SK-N-DZ (cell line): ENCODE data around the gene TARS3. TPM values are rescaled to one million over a fixed set of nuclear protein-coding genes. Genes with fewer than 3 reads are reported as not detected.
"Not testable (repeated sequence)": the region's sequence is repeated elsewhere in the genome, so short reads cannot be mapped to it uniquely, and the experiment has no call there.

ENCODE experiments used
- DNase-seq: peaks from one replicate; pipeline ENCODE4 v3.0.0-alpha.2; 2015; ENCODE audit warnings: low spot score
- polyA plus RNA-seq, 2 experiments: library from polyadenylated mRNA; depleted of rRNA; stranded (reverse); fragments of >200 nt; gene quantifications; 2 replicates each; pipeline ENCODE4 v1.2.3, GENCODE V29; 2014

The TARS3 gene
- 12.6 and 12.7 TPM in 2 replicates for polyA plus RNA-seq (2014; cell fraction: cytosol; rRNA removed)
- 13.1 and 13.7 TPM in 2 replicates for polyA plus RNA-seq (2014; cell fraction: nucleus; rRNA removed)

GRCh38 chr15:101723874-101724674 is at the start of gene TARS3:
TSS of gene TARS3 (minus strand) at chr15:101724473. CDS start at chr15:101724387, 86 bp downstream.
- peak; percentile 84 for DNase-seq

- DNase-seq, result no peak
Observed at GRCh38 chr15:101773496-101774100, 49.3 kb upstream of the TARS3 start.

- DNase-seq, result no peak
Observed at GRCh38 chr15:101772921-101773320, 48.6 kb upstream of the TARS3 start.

DNA sequence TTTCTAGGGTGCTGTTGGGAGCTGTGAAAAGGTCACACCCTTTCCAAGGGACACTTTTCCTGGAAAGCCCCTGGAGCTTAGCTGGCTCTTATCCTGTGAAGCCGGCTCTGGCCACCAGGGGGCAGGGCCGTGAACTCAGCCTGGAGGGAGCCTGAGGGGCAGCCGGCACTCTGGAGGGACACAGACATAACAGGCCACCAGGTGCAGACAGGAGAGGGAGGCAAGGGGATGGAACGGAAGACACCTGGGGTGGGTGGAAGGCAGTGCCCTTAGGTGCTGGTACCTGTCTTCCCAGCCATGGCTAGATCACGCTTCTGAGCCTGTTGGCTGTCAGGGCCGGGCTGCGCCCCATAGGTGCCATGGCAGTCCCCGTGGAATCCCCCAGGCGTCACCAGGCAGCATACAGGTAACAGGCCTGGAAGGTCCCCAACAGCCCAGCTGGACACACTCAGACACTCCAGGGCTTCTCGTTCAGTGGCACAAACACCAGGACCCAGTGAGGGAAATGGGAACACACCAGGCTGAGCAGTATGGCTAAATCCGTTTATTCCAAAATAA is 42.9 kb upstream of the TARS3 start:
- not testable (repeated sequence) for DNase-seq

DNA sequence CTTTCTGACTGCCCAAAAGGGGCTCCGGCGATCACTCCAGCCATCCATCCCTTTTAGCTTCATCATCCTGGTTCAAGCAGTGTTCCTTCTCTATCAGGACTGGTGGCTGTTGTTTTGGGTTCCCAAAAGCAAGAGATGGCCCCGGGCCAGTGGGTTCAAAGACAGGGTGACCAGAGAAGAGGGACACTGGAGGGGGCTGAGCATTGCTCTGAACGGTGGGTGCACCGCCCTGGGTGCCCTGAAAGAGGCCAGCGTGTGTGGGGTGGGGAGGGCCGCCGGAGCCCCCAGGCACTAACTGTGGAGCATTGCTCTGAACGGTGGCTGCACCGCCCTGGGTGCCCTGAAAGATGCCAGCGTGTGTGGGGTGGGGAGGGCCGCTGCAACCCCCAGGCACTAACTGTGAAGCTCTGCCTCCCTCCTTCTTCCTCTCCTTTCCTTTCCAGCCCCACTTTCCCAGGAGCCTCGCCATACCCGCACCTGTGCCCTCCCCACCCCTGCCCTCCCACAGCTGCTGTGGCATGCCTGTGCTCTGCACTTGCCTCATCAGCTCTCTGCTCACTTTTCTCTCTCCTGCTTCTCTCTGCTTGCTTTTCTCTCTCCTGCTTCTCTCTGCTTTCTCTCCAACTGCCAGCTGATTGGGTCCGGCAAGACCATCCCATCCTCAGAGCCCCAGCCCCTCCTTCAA is 41.6 kb upstream of the TARS3 start:
- DNase-seq, result no peak

- DNase-seq, result not testable (repeated sequence)
Observed at GRCh38 chr15:101765340-101765671, 41.0 kb upstream of the TARS3 start.

DNA sequence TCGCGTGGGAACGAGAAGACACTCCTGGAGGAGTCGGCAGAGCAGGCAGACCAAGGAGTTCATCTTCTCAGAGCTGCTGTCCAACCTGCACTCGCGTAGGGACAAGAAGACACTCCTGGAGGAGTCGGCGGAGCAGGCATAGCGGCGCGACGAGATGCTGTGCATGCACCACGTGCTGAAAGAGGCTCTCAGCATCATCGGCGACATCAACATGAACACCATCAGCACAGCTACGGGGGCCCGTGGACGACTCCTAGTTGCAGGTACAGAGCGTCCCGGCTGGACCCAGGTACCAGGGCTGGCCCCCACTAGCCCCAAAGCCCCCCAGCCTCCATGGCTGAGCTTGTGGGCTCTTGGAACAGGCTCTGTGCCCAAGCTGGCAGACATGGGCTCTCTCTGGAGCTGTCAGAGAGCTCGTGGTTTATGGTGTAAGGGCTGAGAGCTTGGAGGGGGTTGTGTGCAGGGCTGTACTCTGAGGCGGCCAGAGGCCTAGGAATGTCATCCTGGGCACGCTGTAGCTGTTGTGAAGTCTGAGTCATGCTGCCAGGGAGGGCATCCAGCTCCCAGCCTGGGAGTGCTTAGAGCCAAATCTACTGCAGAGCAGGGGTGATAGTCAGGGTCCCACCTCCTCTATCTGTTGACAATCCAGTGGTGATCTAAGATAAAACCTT is 40.5 kb upstream of the TARS3 start:
- DNase-seq, result not testable (repeated sequence)

DNA sequence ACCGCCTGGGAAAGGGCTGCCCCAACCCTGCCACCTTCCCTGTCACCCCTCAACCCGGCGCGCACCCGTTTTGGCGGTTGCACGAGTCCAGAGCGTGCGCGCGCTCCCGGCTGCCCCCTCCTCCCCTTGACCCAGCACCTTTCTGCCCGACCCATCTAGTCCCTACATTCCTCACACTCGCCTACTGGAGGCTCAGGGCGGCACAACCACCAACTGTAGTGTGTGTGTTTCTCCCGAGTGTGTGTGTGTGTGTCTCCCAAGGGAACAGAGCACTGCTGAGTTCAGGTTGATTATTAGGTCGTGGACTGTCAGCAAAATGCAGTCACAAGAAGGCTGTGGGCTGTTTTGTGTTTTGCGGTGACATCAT is 22.4 kb upstream of the TARS3 start:
- not testable (repeated sequence) for DNase-seq

GRCh38 chr15:101734837-101735236 is 10.6 kb upstream of the TARS3 start:
- DNase-seq, result not testable (repeated sequence)

DNA sequence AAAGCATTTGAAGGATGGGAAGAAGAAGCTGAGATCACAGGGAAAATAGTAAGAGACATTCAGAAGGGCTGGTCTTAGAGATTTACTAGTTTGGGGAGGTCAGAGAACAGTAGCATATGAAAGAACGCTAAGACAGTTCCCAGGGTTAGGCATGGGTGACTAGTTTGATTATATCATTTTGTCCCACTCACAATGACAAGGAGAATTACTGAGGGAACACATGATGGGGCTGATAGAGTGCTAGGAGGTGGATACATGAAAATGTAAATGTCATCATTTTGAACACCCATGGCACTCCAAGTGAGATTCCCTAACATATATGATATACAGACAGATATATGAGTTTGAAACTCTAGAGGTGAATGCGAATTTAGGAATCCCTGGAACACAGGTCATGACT is 9.3 kb upstream of the TARS3 start:
- DNase-seq, result no peak

- no peak for DNase-seq
Observed at GRCh38 chr15:101732772-101733171, 8.5 kb upstream of the TARS3 start.

DNA sequence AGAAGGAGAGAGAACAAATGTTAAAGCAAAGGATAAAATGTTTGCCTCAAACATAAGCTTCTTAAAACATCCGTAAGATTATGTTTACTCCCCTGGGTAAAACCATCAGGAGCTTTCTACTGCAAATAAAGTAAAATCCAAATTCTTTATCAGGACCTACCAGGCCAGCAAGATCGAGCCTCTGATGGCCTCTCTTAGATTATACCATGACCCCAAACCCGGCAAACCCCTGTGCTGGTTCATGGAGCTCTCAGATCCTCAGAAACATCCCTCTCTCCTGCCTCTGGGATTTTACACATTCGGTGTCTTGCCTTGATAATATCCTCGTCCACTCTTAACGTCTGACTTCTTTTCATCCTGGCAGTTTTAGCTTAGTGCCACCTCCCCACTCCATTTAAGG is 7.5 kb upstream of the TARS3 start:
- DNase-seq, result no peak

- no peak for DNase-seq
Observed at GRCh38 chr15:101727186-101727585, 2.9 kb upstream of the TARS3 start.

- no peak for DNase-seq
Observed at GRCh38 chr15:101725073-101725472, 800 bp upstream of the TARS3 start.

GRCh38 chr15:101724675-101725005 is 367 bp upstream of the TARS3 start:
- DNase-seq, result no peak

GRCh38 chr15:101723171-101723873 is 951 bp downstream of the TARS3 start:
- no peak for DNase-seq

DNA sequence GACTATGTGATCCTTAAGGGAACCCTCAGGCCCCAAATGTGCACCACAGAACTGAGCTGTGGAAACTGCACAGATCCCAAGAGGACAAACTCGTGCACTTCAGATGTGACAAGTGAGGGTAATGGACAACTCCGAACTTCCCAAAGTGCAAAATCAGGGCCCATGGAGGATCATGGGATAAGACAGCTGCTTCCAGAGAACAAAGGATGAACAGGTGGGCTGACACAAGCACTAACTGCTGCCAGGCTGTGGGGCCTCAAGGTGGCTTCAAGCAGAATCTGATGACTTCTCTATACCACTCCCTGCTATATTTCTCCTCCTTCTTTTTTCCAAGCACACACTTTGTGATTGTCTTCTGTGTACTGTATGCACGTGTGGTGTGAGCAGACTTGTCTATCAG is 5.4 kb downstream of the TARS3 start:
- no peak for DNase-seq

GRCh38 chr15:101712078-101712477 is 12.2 kb downstream of the TARS3 start:
- DNase-seq, result no peak

GRCh38 chr15:101710806-101711205 is 13.5 kb downstream of the TARS3 start:
- DNase-seq, result no peak

- no peak for DNase-seq
Observed at GRCh38 chr15:101709466-101709865, 14.8 kb downstream of the TARS3 start.

- DNase-seq, result no peak
Observed at GRCh38 chr15:101707983-101708382, 16.3 kb downstream of the TARS3 start.
